DOHH2 (cell line): Measurements from ENCODE around the gene ALG1.

Experiments
- CTCF ChIP-seq: fragments of 200-600 bp; sonication (generic); IDR thresholded peaks from one replicate; pipeline ENCODE4 v1.5.1; 2014; ENCODE audit warnings: antibody characterized with exemption, mild to moderate bottlenecking, low read depth, low read length; ENCODE audit not compliant: poor library complexity, severe bottlenecking
- EZH2phosphoT487 ChIP-seq: fragments of 200-600 bp; sonication (generic); IDR thresholded peaks from 2 replicates; pipeline ENCODE4 v1.6.1; 2017; ENCODE audit warnings: borderline replicate concordance, mild to moderate bottlenecking, antibody characterized with exemption, low read length, moderate library complexity, mixed read lengths

- TF ChIP-seq EZH2phosphoT487 (no peak), CTCF (no peak)
Observed at GRCh38 chr16:5066511-5066910, 5.1 kb upstream of the ALG1 start.
